ENCODE results near the gene LMBRD2. TPM values are rescaled to one million over a fixed set of nuclear protein-coding genes. Genes with fewer than 3 reads are reported as not detected.
"Not testable (repeated sequence)": the region's sequence is repeated elsewhere in the genome, so short reads cannot be mapped to it uniquely, and the experiment has no call there.

The LMBRD2 gene
- polyA plus RNA-seq, 3 donors, result 17.7 to 20.7 (median 18.1) TPM

- DNase-seq (ENCODE audit: low read depth in 3 of 3, low spot score in 2 of 3), result no peak
These were observed 11.3 kb upstream of the LMBRD2 start for GRCh38 chr5:36162810-36163486.

- no peak for DNase-seq (ENCODE audit: low read depth in 3 of 3, low spot score in 2 of 3)
These were observed 9.7 kb upstream of the LMBRD2 start for GRCh38 chr5:36161361-36161760.

GRCh38 chr5:36160617-36161016, 8.9 kb upstream of the LMBRD2 start:
- no peak for DNase-seq (ENCODE audit: low read depth in 3 of 3, low spot score in 2 of 3)

GRCh38 chr5:36158144-36158543, 6.5 kb upstream of the LMBRD2 start:
- no peak for DNase-seq (ENCODE audit: low read depth in 3 of 3, low spot score in 2 of 3)

GRCh38 chr5:36156619-36157018, 4.9 kb upstream of the LMBRD2 start:
- no peak for DNase-seq (ENCODE audit: low read depth in 3 of 3, low spot score in 2 of 3)

- no peak for DNase-seq (ENCODE audit: low read depth in 3 of 3, low spot score in 2 of 3)
These were observed 4.5 kb upstream of the LMBRD2 start for GRCh38 chr5:36156121-36156601.

GRCh38 chr5:36155291-36155690, 3.6 kb upstream of the LMBRD2 start:
- DNase-seq (ENCODE audit: low read depth in 3 of 3, low spot score in 2 of 3), result no peak

GRCh38 chr5:36153726-36154125, 2.0 kb upstream of the LMBRD2 start:
- no peak for DNase-seq (ENCODE audit: low read depth in 3 of 3, low spot score in 2 of 3)

- no peak for DNase-seq (ENCODE audit: low read depth in 3 of 3, low spot score in 2 of 3)
These were observed 1.6 kb upstream of the LMBRD2 start for GRCh38 chr5:36153298-36153677.

GRCh38 chr5:36152324-36153297, 924 bp upstream of the LMBRD2 start:
- DNase-seq (ENCODE audit: low read depth in 3 of 3, low spot score in 2 of 3), result peak in 2 of 3 donors; percentile 19 to 32

- DNase-seq (ENCODE audit: low read depth in 3 of 3, low spot score in 2 of 3), result peak in 2 of 3 donors; percentile 19 to 29
These were observed 832 bp downstream of the LMBRD2 start for GRCh38 chr5:36150676-36151433.

GRCh38 chr5:36147681-36148080, 4.0 kb downstream of the LMBRD2 start:
- no peak for DNase-seq (ENCODE audit: low read depth in 3 of 3, low spot score in 2 of 3)

- DNase-seq (ENCODE audit: low read depth in 3 of 3, low spot score in 2 of 3), result no peak
These were observed 5.3 kb downstream of the LMBRD2 start for GRCh38 chr5:36146390-36146789.

GRCh38 chr5:36145311-36145710, 6.4 kb downstream of the LMBRD2 start:
- DNase-seq (ENCODE audit: low read depth in 3 of 3, low spot score in 2 of 3), result no peak

- no peak for DNase-seq (ENCODE audit: low read depth in 3 of 3, low spot score in 2 of 3)
These were observed 12.6 kb downstream of the LMBRD2 start for GRCh38 chr5:36138900-36139683.

GRCh38 chr5:36136581-36136980, 15.1 kb downstream of the LMBRD2 start:
- no peak for DNase-seq (ENCODE audit: low read depth in 3 of 3, low spot score in 2 of 3)

- DNase-seq (ENCODE audit: low read depth in 3 of 3, low spot score in 2 of 3), result no peak
These were observed 15.7 kb downstream of the LMBRD2 start for GRCh38 chr5:36135988-36136387.

GRCh38 chr5:36133009-36133408, 18.7 kb downstream of the LMBRD2 start:
- DNase-seq (ENCODE audit: low read depth in 3 of 3, low spot score in 2 of 3), result not testable (repeated sequence)

- DNase-seq (ENCODE audit: low read depth in 3 of 3, low spot score in 2 of 3), result not testable (repeated sequence)
These were observed 22.0 kb downstream of the LMBRD2 start for GRCh38 chr5:36129666-36130065.

GRCh38 chr5:36128795-36129194, 22.9 kb downstream of the LMBRD2 start:
- DNase-seq (ENCODE audit: low read depth in 3 of 3, low spot score in 2 of 3), result no peak

Measured in right renal cortex interstitium (tissue), 3 donors.